Rectal smooth muscle tissue (tissue), 1 donor: ENCODE measurements around the gene UBAC2.

ENCODE experiments used
- H3K27ac ChIP-seq: one replicate; pipeline ENCODE4 v1.7.0; 2013; ENCODE audit warnings: low read depth, low read length, inconsistent platforms
- H3K27me3 ChIP-seq: one replicate; pipeline ENCODE4 v1.7.0; 2013; ENCODE audit warnings: low read length; ENCODE audit not compliant: control insufficient read depth, insufficient read depth
- H3K36me3 ChIP-seq: one replicate; pipeline ENCODE4 v1.7.0; 2013; ENCODE audit warnings: low read length; ENCODE audit not compliant: control insufficient read depth, insufficient read depth
- H3K4me1 ChIP-seq: one replicate; pipeline ENCODE4 v1.7.0; 2013; ENCODE audit warnings: low read length; ENCODE audit not compliant: control insufficient read depth, insufficient read depth
- H3K4me3 ChIP-seq: one replicate; pipeline ENCODE4 v1.7.0; 2013; ENCODE audit warnings: low read length
- H3K9ac ChIP-seq: one replicate; pipeline ENCODE4 v1.7.0; 2013; ENCODE audit warnings: low read length

UBAC2 gene

DNA sequence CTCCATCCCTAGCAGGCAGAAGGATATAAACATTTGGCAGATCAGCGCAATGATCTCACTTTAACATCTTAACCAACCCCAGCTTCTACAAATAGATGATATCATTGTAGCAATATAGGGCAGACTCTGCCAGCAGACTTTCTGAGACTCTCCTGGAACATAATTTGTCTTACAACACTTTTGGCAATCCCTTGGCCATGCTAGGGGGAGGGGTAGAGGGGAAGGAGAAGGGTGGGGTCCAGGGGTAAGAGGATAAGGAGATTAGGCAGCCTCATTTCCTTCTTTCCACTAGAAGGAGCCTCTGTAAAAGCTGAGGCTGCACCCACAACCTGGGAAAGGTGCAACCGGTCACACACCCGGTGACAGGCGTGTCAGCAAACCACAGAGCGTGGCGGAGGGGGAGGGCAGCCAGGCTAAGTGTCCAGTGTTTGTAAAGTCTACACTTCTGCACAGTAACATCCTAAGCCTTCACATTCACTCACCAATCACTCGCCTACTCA, 8.7 kb upstream of the UBAC2 start:
- Histone ChIP-seq H3K9ac (no peak overlapping the region), H3K4me3 (no peak overlapping the region), H3K27me3 (no peaks in the 10 kb centered on the region), H3K27ac (no peak overlapping the region), H3K36me3 (no peaks in the 10 kb centered on the region), H3K4me1 (no peaks in the 10 kb centered on the region)

DNA sequence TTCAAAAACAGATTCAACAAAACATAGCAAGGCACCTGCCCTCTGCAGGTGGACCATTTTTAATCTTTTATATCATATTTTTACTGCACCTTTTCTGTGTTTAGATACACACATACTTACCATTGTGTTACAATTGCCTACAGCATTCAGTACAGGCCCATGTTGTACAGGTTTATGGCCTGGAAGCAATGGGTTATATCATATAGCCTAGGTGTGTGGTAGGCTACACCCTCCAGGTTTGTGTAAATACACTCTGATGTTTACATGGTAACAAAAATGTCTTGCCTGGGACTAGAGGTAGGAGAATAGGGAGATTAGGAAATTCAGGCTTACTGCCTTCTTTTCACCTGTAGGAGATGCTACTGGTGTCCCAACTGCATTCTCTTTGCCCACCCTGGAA, 8.2 kb upstream of the UBAC2 start:
- Histone ChIP-seq H3K36me3 (no peaks in the 10 kb centered on the region), H3K27ac (no peak overlapping the region), H3K4me1 (no peaks in the 10 kb centered on the region), H3K9ac (no peak overlapping the region), H3K4me3 (no peak overlapping the region), H3K27me3 (no peaks in the 10 kb centered on the region)

DNA sequence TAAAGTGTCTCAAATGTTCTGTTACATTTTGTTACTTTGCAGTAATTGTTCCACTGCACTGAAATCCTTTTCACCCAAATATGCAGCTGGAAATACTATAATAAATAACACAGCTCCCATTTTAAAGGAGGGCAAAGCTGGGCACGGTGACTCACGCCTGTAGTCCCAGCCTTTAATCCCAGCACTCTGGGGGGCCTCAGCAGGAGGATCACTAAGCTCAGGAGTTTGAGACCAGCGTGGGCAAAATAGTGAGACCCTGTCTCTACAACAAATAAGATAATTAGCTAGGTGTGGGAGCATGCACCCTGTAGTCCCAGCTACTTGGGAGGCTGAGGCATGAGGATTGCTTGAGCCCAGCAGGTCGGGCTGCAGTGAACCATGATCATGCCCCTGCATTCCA, 7.5 kb upstream of the UBAC2 start:
- H3K9ac ChIP-seq, result no peak overlapping the region
- H3K27ac ChIP-seq, result no peak overlapping the region
- H3K27me3 ChIP-seq, result no peaks in the 10 kb centered on the region
- H3K4me3 ChIP-seq, result no peak overlapping the region
- no peaks in the 10 kb centered on the region for H3K36me3 ChIP-seq
- no peaks in the 10 kb centered on the region for H3K4me1 ChIP-seq

DNA sequence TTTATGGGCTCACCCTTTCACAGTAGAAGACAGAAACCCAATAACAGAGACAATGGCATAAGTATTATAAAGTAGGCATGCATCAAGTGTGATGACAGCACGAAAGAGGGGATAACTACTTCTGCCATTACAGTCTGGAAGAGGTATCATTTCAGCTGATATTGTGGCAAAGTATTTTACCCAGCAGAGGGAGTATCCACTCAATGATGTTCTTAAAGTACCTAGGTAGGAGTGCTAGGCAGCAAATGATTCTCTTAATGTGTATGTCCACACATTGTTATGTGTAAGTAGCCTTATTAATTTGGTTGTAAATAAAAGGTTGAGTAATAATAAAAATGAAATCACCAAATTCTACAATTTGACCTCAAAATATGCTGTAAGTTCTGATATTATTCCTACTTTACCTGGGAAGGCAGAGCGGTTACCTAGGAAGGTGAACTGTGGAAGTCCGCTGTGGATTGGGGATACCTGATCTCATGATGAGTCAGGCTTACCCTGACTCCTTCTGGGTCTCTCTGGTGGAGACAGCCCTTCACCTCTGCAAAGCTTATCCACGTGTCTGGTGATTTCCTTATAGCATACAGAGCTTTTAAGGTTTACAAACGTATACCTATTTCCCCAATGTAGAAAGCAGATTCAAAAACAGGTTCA, 4.1 kb upstream of the UBAC2 start:
- no peak overlapping the region for H3K9ac ChIP-seq
- H3K27me3 ChIP-seq, result no peaks in the 10 kb centered on the region
- H3K36me3 ChIP-seq, result no peaks in the 10 kb centered on the region
- no peak overlapping the region for H3K27ac ChIP-seq
- H3K4me1 ChIP-seq, result no peaks in the 10 kb centered on the region
- H3K4me3 ChIP-seq, result no peak overlapping the region

DNA sequence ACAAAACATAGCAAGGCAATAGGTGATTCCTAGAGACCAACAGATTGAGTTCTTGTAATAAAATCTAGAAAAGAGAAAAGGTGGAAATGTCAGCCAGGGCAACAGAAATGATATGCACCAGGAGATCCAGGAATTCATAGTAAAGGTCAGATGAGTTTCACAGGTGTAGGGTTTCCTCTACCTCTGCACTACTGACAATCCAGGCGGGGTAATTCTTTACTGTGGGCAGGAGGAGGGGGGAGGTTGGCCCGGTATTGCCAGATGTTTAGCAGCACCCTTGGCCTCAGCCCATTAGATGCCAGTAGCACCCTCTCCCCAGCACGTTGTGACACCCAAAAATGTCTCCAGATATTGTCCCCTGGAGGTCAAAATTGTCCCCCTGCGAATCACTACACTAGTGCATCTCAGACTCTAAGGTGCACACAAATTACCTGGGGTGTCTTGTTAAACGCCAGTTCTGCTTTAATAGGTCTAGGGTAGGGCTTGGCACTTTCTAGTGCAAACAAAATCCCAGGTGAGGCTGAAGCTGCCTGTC, 3.5 kb upstream of the UBAC2 start:
- no peaks in the 10 kb centered on the region for H3K4me1 ChIP-seq
- H3K9ac ChIP-seq, result no peak overlapping the region
- no peaks in the 10 kb centered on the region for H3K36me3 ChIP-seq
- no peak overlapping the region for H3K27ac ChIP-seq
- no peak overlapping the region for H3K4me3 ChIP-seq
- H3K27me3 ChIP-seq, result no peaks in the 10 kb centered on the region

DNA sequence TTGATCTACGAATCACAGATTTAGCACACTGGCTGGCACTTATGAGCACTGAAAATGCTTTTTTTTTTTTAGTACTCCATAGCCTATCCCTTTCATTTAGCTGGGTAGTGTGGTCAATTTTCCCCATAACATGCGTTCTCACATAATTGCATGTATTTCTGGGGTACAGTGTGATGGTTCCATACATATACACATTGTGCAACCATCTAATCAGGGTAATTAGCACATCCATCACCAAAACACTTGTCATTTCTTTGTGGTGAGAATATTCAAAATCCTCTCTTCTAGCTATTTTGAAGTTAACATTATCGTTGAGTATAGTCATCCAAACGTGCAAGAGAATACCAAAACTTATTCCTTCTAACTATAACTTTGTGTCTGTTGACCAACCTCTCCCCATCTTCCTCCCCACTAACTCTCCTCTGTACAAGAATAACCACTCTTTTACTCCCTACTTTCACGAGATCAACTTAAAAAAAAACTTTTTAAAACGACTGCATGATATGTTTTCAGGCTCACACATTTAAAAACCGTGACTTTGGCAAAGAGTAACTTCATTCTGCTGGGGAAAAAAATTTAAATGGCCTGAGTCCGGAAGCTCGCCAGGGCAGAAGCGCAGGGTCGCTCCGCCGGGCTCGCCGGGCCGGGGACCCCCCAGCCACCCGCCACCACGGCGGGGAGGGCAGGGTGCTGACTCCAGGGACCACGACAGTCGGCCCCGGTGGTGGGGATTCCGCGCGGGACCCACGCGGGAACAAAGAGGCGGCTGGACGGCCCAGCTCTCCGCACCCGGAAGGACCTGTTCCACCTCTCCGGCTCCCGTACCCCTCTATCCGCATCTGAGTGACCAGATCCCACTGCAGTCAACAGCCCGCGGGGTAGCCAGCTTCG, 868 bp upstream of the UBAC2 start:
- Histone ChIP-seq H3K27me3 (no peaks in the 10 kb centered on the region), H3K4me3 (peak overlapping the region; percentile 79), H3K27ac (peak overlapping the region; percentile 94), H3K9ac (peak overlapping the region; percentile 93), H3K4me1 (no peaks in the 10 kb centered on the region), H3K36me3 (no peaks in the 10 kb centered on the region)

DNA sequence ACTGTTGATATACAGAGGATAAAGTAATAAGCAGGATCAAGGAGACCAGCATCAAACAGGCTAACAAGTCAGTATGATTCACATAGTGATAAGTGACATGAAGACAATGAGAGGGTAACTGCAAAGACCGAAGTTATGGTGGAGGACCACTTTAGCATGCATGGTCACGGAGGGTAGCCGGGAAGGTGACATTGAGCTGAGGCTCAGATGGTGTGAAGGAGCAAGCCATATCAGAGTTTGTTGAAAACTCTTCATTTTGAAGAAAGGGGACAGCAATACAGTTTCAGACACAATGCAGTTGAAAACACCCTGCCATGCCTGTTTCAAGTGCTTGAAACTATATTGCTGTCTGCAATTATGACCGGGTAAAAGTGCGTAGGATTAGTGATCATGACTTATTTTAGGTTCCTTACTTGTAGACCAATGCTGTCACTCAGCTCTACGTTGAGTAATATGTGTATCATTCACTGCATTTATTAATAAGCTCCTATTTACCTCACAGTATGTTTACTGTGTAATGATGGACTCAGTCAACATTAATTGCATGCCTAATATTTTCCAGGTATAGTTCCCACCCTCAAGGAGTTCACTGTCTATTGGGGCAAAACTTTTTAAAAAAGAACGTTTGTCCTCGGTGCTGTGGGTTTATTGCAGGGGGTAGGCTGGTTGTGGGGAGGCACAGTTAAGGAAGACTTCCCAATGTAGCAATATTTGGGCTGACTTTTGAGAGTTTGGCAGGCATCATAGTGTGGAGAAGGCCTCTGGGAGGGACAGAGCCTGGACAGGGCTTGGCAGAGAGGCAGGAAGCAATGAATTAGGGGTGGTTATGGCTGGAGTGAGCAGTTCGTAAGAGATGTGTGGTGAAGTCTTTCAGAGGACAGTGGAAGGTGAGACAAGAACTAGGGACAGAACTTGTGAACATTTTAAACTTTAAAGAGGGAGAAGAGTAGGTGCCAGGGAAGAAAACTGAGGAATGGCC, 3.2 kb downstream of the UBAC2 start:
- Histone ChIP-seq H3K36me3 (no peaks in the 10 kb centered on the region), H3K9ac (no peak overlapping the region), H3K27ac (no peak overlapping the region), H3K27me3 (no peaks in the 10 kb centered on the region), H3K4me1 (no peaks in the 10 kb centered on the region), H3K4me3 (peak overlapping the region; percentile 8)

DNA sequence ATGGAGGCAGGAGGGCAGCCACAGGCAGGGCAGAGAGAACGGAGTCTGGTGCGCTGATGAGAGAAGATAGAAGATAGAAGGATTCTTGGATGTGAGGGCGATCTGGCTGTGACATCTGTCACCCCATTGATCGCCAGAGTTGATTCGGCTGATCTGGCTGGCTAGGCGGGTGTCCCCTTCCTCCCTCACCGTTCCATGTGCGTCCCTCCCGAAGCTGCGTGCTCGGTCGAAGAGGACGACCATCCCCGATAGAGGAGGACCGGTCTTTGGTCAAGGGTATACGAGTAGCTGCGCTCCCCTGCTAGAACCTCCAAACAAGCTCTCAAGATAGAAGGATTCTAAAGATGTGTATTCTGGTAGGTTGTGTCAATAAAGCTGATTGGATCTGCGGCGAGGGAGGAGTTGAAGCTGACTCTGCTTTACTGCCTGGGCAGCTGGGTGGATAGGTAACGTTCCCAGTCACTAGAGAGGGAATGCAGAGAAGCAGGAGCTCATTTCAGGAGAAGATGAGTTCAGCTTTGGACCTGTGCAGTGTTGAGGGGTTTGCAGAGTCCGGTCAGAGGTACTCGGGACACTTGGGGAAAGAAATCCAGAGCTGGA, 5.1 kb downstream of the UBAC2 start:
- no peaks in the 10 kb centered on the region for H3K36me3 ChIP-seq
- H3K27me3 ChIP-seq, result no peaks in the 10 kb centered on the region
- H3K4me1 ChIP-seq, result no peaks in the 10 kb centered on the region

DNA sequence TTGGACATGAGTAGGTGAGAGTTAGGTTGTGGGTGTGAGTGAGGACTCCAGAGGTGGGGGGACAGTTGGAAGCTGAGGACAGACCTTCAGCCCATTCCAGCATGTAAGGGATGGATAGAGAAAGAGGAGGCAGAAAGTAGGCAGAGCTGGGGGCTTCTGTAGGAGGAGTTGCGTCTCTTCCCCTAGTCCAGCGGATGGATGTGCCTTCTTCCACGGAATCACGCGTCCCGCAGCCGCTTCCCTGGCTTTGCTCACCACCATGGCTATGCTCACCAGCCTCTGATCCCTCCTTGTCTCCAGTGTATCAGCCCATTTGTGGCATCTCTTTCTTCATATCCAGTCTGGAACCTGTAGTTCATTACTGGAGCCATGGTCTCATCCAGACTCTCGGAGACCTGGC, 5.6 kb downstream of the UBAC2 start:
- Histone ChIP-seq H3K9ac (no peak overlapping the region), H3K4me1 (no peaks in the 10 kb centered on the region), H3K27me3 (no peaks in the 10 kb centered on the region), H3K36me3 (no peaks in the 10 kb centered on the region), H3K4me3 (no peak overlapping the region), H3K27ac (no peak overlapping the region)

More for the DNA sequence above, 5.1 kb downstream of the UBAC2 start:
- Histone ChIP-seq H3K4me3 (no peak overlapping the region), H3K9ac (no peak overlapping the region), H3K27ac (no peak overlapping the region)

DNA sequence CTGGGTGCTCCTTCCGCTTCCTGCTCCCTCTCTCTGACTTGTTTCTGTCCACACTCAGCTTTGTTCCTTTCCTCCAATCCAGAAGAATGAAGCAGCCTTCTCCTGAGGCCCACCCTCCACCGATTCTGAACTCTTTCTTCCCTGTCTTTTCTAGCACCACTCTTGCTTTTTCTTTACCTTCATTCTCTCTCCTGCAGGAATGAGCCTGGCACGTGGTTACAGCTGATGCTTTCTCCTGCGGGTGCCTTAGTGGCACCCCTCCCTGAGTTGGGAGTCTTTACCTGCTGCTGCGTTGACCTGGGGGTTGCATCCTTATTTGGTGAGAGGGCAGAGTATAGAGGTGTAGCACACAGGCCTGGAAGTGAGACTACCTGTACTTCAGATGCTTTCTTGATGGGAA, 6.2 kb downstream of the UBAC2 start:
- H3K9ac ChIP-seq, result no peak overlapping the region

DNA sequence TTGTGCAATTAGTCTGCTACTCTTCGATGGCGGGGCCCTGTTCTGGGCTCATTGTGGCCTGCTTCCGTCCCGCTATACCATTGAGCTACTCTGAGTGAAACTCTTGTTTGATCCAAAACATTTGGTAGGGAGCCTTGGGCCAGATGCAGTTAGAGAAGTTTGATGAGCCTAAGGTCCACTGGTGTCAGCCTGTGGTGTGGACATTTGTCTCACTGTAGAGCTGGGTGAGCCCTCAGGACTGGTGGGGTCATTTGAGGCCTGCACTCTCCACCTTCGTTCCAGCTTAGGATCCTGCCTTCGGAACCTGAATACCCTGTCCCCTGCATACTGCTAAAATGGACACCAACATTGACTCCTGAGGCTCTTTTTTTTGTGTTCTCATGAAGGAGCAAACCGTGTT, 6.9 kb downstream of the UBAC2 start:
- Histone ChIP-seq H3K27me3 (no peaks in the 10 kb centered on the region), H3K27ac (no peak overlapping the region), H3K4me1 (no peaks in the 10 kb centered on the region), H3K9ac (no peak overlapping the region), H3K36me3 (no peaks in the 10 kb centered on the region), H3K4me3 (no peak overlapping the region)

More for the DNA sequence above, 6.2 kb downstream of the UBAC2 start:
- H3K36me3 ChIP-seq, result no peaks in the 10 kb centered on the region
- no peaks in the 10 kb centered on the region for H3K4me1 ChIP-seq
- no peak overlapping the region for H3K27ac ChIP-seq
- H3K27me3 ChIP-seq, result no peaks in the 10 kb centered on the region
- no peak overlapping the region for H3K4me3 ChIP-seq
